HG03521 (cell line): ENCODE measurements around the gene GPR37.

ENCODE experiments used
- ATAC-seq: cut with Tn5 transposase; IDR thresholded peaks from one replicate; pipeline ENCODE4 v1.9.1; 2021; ENCODE audit warnings: mild to moderate bottlenecking, moderate library complexity; ENCODE audit not compliant: unreplicated experiment

GPR37 gene, protein sequence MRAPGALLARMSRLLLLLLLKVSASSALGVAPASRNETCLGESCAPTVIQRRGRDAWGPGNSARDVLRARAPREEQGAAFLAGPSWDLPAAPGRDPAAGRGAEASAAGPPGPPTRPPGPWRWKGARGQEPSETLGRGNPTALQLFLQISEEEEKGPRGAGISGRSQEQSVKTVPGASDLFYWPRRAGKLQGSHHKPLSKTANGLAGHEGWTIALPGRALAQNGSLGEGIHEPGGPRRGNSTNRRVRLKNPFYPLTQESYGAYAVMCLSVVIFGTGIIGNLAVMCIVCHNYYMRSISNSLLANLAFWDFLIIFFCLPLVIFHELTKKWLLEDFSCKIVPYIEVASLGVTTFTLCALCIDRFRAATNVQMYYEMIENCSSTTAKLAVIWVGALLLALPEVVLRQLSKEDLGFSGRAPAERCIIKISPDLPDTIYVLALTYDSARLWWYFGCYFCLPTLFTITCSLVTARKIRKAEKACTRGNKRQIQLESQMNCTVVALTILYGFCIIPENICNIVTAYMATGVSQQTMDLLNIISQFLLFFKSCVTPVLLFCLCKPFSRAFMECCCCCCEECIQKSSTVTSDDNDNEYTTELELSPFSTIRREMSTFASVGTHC

DNA sequence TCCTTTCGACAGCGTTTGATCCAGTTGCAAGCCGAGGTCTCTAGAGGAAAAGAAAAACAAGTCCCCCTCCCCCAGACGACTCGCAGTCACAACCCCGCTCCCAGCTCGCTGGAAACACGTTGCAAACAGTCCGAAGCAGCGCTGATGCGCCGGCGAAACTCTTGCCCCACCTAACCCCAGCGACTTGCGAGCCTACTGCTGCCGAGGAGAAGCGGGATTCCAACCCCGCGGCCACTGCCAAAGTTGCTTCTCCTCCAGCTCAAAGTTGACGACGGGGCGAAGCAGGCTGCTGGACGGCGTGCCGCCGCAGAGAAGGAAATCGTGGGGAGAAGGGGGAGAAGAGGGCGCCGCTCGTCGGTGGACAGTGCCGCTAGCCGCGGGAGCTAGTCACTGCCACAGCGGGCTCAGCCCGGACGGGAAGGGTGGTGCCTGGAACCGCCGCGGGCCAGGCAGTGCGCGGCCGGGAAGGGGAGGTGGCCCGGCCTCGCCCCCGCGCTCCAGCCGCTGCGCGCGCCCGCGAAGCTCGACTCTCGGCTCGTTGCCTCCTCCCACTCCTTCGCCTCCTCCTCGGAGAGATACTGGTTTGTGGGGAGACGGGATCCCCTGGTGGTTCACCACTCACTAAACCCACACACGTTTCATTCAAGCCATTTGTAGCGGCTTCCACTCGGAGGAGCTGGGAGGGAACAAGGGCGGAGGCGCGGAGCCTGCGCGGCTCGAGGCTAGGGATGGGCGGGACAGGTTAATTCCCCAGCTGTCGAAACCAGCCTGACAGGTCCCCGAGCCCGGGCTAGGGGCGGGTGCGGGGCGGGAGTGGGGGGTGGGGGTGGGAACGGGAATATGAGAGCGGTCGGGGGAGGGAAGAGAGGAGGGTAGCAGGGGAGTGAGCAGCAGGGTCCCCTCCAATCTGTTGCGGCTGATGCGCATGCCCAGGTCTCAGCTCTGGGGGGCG lies at the start of gene GPR37:
TSS of gene GPR37 (minus strand) at position 392 of the 952 bp plus-strand sequence. CDS start 816 bp downstream, outside the sequence.
- peak; percentile 49 for ATAC-seq

DNA sequence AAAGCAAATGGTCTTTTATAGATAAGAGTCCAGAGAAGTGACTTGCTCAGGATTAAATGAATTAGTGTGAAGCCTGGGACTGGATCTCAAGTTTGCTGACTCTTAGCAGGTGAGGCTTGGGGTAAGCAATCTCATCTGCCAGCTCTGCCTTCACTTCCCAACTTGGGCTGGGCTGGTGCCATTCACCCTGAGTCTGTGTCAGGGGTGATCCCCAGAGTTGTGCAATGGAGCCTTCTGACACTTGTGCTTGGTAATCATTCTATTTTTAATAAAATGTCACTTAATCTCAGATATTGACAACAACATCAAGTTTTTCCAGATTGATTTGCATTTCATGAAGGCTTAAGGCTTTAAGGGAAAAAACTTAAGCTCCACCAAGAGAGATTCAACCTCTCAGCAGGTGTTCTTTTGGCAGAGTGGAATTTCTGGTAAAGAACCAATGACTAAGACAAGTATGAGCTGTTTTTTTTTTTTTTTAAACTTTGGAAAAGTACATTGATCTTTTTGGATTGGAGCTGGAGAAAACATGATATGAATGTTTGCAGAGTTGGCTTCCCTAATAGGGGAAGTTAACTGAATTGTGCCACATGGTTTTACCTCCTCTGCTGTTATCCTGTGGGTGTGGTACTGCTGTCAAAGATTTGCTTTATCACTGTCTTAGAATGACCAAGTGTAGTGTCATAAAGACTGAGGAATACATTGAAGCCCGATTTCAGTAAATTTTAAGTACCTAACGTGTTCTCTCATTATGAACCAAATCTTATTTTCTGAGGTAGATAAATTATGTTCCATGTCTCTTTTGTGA lies 48.6 kb upstream of the GPR37 start:
- no peak for ATAC-seq

DNA sequence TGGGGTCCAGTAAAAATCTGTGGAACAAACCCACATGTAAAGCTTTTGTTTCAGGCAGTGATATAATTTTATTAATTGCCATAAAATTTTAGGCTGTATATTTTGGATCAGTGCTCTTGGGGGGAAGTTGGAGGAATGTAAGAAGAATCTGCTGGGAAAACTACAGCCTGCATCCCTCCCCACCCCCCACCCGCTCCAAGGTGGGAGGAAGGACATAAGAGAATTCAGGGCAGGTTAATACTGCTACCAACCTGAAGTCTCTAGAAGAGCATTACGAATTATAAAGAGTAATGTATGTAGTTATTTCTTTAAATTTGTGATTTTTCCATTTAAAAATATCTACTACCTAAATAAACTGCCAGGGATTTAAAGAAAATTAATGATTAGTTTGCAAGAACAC lies 47.2 kb upstream of the GPR37 start:
- no peak for ATAC-seq

DNA sequence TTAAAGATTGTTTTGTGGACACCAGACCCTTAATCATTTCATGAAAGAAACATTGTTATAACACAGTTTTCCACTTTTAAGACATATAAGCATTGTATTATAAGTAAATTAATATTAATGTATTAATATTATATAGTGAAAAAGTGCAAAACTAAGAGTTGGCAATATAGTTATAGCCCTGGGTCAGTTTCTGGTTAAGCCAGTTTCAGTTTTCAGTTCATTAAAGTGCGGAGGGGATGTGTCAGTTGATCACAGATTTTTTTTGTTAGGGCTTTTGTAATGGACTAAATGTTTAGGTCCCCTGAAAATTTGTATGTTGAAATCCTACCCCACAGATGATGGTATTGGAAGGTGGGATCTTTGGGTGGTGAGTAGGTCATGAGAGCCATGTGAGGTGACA lies 45.7 kb upstream of the GPR37 start:
- ATAC-seq, result no peak

DNA sequence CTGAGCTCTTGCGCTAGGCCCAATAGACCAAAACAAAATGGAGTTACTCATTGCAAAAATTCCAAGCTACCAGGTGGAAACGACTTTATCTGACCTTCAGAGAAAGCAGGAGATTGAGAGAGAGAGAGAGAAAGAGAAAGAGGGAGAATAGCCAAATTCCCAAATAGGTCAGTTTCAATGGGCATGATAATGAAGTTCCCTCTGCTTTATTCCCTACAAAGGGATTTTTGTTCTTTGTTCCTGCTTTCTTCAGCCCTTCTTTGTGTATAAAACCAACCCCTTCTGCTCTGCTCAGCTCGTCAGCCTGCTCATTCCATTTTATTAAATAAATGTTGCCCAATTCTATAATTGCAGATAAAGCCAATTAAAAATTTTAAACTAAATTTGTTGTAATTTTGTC lies 45.0 kb upstream of the GPR37 start:
- no peak for ATAC-seq

DNA sequence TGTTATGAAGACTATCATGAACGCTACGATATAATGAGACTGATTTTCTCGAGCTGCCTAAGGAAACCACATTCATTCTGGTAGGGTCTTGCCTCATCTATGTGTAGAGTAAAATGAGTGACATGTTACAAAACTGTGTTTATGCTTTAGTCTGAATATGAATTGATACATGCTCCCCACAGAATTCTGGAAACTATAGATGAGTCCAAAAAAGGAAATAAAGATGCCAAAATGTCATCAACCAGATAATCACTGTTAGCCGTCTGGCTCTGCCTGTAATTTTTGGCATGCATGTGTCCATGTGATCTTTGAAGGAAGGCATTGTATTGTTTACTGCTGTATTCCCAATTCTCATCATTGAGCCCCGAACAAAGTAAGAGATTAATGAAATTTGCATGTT lies 42.6 kb upstream of the GPR37 start:
- ATAC-seq, result no peak

DNA sequence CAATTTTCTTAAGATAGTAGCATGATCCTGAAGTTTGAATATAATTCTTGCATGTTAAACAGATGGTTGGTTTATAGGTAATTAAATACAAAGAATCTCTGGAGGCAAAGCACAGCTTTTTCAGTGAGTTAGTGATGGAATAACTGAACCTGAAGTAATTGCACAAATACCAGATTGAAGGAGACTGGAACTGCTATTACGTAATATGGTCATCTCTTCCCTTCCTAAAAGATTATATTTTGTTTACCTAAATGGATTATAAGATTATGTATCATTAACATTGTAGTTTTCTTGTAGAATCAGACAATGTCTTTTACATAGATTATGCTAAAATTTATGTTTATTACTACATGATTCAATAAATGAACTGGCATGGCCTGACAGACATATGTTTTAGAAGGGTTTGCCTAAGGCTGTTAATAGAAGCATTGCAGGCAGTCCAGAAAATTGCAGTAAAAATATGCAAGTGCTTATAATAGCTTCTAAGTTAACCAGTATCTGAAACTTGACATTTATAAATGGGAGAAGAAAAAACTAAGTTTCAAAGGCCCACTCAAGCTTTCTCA lies 35.8 kb upstream of the GPR37 start:
- no peak for ATAC-seq

DNA sequence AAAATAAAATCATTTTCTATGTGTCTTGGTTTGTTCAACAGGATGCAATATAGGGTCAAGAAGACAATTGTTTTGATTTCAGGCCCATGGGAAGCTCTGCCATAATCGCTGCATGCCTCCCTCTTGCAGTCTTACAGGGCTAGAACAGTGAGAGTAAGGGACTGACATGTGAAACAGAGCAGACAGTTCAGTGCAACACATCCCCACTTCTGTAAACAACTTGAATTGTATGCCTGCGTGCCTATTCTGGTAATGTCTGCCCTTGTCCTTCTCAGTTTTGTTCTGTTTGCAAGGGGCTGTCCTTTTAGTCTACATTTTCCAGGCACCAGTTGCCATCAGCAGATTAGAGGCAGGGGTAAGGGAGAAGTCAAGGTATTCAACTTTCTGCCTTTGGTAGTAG lies 34.8 kb upstream of the GPR37 start:
- no peak for ATAC-seq

DNA sequence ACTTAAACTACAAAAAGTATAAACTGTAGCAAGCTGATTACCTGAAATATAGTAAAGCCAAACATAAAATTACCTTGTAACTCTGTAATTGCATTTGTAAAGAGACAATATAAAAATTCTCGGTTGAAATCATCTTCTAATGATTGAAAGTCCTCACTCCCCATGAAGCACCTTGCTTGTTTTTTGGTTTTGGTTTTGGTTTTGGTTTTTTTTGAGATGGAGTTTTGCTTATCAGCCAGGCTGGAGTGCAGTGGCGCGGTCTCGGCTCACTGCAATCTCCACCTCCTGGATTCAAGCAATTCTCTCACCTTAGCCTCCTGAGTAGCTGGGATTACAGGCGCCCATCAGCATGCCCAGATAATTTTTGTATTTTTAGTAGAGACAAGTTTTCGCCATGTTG lies 33.9 kb upstream of the GPR37 start:
- ATAC-seq, result no peak

DNA sequence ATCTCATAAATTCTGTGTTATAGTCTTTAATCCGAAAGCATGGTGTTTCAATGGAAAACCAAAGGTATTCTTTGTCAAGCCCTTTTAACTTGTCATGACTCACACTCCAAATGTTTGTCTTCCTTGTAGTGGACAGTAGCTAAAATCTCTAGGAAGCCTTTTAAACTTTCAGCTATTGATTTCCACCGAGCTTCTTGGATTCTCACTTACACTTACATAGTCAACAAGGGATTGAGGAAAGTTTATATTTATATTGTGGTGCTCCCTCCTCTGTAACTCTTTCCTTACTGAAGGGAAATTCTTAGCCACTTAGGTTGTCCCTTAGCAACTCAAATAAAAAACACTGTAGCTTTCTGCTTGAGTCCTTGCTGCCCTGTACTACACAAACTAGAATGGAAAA lies 31.2 kb upstream of the GPR37 start:
- no peak for ATAC-seq

DNA sequence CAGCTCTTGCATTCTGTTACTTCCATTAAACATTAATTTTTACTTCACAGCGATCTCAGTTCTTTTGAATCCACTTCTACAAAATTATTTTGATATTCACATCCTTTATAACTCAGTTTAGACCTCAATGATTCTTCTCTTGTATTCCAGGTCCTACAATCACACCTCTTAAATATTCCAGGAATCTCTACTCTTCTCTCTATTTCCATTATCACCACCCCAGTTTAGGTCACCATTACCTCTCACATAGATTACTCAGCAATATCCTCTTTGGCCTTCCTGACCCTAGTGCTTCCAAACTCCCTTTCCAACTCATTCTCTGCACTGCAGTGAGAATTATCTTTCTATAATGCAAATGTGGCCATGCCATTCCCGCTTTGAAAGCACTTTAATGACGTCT lies 27.1 kb upstream of the GPR37 start:
- no peak for ATAC-seq

DNA sequence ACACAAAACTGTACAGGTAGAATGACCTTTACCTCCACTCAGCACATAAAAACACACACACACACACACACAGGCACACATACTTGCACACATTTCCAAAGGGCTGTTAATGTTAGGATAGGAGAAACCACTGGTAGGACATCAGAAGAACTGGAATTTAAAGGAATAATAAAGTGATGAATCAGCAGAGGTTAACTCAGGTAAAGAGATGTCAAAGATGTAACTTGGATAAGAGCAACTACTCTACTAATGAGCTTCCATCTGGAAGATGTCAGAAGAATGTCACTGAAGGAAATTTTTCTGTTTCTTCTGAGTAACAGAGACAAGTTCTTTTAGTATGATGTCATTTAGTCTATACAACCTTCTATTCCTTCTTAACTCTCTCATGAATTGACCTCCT lies 26.4 kb upstream of the GPR37 start:
- no peak for ATAC-seq

DNA sequence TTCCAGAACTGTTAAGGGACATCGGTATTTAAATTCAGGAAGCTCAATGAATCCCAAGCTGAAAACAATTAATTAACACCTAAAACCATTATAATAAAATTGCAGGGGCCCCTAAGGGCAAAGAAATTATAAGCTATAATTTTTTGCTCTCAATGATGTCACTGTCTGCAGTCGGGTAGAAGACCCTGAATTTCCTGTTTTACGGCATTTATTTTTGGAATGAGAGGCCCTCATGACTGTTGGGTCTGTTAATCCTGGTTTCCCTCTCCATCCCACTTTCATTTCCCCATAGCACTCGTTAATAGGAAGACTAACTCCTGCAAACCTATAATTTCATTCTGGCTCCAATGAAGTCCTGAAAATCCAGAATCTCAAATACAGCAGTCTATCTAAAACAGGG lies 25.8 kb upstream of the GPR37 start:
- no peak for ATAC-seq

DNA sequence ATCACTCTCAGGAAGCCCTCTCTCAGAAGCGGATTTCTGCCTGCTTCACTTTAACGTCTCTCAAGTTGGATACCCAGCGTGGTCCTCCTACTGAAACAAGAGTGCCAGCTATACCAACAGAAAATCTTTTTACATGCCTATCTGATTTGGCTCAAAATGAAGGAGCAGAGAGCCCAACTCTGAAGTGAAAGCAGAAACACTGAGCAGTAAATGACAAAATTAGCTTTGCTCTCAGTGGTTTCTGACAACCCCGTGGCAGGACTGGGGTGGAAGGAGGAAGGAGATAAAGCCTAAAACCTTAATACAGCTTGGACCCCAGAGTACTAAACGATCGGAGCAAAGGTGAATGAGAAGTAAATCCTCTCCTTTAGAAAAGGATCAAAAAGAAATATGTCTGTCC lies 25.1 kb upstream of the GPR37 start:
- no peak for ATAC-seq

DNA sequence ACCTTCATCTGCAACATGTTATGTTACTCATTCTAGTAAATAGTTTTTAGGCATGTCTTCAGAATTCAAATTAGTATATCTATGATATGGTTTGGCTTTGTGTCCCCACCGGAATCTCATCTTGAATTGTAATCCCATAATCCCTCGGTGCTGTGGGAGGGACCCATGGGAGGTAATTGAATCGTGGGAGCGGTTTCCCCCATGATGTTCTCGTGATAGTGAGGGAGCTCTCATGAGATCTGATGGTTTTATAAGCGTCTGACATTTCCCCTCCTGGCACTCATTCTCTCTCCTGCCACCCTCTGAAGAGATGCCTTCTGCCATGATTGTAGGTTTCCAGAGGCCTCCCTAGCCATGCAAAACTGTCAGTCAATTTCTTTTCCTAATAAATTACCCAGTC lies 20.4 kb upstream of the GPR37 start:
- ATAC-seq, result no peak

DNA sequence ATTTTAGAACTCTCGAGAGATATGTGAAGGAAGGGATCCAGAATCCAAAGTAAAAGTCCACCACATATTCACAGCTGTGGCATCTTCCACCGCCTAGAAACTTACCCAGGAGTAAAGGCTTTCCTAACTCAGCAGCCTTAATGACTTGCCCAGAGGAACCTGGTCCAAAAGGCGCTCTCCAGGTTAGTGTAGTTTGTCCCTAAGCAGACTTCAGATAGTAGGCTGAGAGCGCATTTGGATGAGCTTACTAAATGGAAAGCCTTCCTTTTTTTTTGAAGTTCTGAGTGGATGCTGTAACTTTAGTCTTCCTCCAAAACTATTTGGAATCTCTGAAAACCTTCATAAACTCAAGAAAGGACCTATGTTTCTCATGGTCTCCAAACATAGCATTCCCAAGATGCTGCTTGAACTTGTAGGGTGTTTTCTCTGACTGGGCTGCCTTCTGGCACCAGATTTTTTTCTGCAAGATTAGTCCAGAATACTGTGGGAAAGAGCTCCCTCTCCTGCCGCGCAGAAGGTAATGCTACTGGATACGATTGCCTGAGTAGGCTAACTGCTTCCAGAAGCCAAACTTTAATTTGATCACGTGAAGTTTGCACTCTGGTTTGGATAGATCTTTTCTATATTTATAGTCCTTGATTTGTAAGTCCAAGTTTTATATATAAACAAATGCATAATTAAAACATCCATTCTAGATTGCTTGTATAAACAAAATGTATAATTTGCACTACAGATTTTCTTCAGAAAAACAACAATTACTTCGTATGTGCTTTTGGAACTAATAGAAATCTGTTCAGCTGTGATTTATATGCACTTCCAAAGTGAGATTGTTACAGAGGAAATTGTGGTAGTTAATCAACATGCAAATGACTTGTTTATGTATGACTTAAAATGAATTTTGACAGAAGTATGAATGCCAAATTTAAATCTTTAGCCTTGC lies 19.6 kb upstream of the GPR37 start:
- peak; percentile 88 for ATAC-seq

DNA sequence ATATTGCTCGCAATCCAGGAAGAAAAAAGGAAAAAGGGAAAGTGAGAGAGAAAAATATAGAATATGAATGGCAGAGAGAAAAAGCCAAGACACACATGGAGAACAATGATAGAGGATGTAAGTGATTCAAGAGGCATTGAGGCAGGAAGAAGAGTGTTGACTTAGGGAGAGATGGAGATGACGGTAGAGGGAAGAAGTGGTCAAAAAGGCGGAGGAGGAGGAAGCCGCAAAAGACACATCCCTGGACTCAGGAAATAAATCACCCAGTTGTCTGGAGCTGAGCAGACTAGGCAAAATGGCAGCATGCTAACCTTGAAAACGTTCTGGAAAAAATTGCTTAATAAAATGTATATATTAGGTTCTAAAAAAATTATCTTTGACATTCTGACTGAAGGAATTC lies 17.7 kb upstream of the GPR37 start:
- no peak for ATAC-seq

DNA sequence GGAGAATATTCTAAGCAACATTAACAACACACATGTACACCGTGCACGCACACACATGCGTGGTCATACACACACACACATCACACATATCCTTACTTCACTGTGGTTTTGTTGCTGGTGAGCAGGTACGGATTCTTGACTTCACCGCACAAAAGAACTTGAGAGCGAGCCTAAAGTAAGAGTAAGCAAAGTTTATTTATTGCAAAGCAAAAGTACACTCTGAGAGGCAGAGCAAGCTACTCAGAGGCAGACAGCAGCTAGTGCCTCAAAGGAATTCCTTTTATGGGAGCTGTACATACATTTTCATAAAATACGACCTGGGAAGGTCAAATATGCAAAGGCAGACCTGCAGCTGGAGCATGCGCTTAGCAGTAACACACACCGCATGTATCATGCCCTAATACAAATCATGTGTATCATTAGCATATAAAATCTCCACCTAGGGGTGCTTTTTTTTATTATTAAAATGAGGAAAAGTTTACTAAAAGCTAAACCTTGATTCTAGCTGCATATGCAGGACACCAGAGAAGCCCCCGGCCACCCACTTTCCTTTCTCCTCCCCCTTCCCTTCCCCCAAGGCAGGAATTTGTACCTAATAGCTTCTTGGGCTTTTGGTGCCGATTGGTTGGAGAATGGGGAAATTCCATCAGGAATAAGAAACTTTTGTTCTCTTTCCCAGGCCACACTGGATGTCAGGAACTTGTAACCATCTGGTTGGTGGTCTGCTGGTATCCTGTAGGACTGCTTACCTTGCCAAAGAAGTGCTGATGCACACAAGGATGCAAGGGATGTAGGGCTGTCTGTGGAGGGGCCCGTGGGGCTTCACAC lies 16.5 kb upstream of the GPR37 start:
- no peak for ATAC-seq
